ENCODE measurements around the gene FAM234A. TPM values are rescaled to one million over a fixed set of nuclear protein-coding genes. Genes with fewer than 3 reads are reported as not detected.

FAM234A gene
- total RNA-seq, 1 experiment from 2014 or later = 44.0 TPM

DNA sequence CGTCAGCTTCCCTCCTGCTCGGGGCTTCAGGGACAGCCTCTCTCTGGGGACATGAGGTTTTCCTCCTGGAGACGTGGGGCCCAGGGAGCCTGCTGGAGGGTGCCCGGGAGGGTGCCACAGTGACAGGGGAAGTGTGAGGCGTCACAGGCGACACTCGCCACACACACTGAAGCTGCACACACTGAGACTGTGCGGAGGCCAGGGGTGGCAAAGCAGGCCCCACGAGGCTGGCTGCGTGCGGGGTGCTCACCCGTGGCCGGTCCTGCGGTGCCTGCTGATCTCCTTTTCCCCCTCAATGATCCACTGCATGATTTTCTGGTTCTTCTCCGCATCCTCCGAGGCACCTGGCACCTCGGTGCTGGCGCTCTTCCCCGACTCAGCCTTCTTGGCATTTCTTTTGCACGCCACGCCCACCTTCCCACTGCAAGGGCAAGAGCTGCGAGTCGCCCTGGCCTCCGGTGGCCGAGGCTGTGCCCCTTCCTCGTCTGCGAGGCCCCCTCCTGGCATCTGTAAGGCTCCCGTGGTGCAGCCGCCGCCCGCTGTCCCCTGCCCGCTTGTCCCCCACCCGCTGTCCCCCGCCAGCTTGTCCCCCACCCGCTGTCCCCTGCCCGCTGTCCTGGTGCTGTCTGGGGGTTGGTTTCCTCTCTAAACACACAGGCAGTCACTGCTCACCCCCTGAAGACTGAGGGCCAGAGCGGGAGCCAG, 62.3 kb downstream of the FAM234A start:
- DNase-seq (ENCODE audit: low spot score) = no peak

DNA sequence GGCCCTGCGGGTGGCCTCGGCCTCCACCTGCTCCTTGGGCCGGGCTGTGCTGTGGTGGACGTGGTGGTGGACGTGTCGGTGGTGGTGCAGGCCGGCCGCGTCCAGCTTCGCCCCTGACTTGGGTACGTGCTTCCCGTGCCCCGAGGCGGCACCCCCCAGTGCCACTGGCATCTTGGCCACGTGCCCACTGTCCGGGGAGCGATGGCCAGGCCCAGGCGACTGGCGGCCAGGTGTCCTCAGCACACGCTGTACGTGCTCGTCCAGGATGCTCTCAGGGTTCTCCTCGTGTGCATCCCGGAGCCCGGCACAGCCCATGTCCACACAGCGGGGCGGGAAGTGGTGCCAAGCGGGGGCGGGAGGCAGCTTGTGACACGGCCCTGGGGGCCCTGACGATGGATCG, 63.2 kb downstream of the FAM234A start:
- no peak for DNase-seq (ENCODE audit: low spot score)

DNA sequence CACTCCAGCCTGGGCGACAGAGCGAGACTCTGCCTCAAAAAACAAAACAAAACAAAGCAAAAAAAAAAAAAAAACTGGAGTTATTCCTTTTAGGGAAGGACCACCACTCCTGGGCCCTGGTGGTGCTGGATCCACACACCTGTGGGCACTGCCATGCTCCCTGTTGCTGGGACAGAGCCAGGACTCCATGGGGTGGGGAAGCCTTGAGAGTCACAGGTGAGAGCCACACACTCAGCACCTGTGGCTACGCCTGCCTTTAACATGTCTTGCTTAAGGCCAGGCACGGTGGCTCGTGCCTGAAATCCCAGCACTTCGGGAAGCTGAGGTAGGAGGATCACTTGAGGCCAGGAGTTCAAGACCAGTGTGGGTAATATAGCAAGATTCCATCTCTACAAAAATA, 66.6 kb downstream of the FAM234A start:
- DNase-seq (ENCODE audit: low spot score) = no peak

DNA sequence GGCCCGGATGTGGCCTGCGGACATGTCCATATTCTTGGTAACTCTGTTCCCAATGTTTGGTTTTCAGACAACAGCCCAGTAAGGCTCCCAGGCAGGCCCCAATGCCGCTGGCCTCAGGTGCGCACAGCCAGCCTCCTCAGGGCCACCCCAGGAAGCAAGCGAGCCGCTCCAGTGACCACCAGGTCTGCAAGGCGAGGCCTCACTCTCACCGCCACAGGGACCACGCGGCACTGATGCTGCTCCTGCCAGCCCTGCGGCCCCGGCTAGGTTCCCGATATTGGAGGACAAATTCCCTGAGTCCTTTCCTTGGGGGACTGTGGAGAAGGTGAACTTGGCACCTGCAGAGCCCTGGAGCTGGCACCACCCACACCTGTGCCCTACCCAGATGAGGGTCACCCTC, 67.3 kb downstream of the FAM234A start:
- no peak for DNase-seq (ENCODE audit: low spot score)

DNA sequence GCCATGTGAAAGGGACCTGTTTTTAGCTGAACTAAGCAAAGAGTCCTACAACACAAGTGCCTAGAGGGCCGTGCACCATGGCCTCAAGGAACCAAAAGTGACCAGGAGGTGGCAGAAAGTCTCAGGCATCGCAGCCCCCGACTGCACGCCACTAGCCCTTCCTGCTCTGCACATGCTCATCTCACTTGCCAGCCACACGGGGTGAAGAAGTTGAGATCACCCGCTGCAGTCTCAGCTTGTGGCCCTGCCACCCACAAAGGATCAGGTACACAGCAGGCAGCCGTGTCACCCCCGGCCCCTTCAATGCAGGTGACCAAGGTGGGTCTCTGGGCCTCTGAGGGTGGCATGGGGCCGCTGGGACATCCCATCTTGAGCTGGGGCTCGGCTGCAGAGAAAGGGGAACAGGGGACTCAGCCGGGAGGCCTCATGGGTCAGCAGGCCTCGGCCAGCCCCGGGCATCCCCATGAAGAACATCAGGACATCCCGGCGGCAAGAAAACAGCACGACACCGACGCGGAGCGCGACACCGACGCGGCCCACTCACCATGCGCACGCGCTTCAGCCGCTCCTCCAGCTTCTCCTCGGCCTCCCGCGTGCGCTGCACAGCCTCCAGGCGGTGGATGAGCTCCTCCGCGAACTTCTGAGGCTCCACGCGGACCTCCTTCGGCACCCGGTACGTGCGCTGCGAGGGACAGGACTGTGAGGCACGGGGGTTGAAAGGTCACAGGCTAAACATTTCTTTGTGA, 69.3 kb downstream of the FAM234A start:
- peak; percentile 48 for DNase-seq (ENCODE audit: low spot score)

DNA sequence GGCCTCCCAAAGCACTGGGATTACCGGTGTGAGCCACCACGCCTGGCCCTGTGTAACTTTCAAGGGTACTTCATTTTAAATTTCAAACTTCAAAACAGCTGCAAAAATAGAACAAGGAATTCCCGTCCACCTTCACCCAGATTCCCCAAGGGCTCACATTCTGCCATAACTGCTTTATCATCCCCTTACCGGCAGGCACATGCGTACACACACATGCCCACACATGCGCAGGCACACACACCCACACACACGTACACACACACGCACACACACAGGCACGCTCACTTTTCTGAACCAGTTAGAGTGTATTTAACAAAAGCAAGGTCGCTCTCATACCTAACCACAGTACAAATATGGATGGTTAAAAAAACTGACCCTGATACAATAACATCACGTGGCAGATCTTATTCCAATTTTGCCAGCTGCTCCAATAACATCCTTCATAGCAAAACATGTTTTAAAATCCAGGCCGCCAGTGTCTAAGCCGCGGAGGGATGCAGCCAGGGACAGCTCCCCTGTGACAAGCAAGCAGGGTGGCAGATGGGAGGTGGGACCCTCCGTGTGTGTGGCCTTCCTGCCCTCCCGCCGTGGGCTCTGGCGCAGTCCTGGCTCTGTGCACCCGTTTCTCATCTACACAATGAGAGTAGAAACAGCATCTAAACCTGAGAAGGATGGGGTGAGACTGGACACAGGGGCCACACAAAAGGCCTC, 71.5 kb downstream of the FAM234A start:
- no peak for DNase-seq (ENCODE audit: low spot score)

DNA sequence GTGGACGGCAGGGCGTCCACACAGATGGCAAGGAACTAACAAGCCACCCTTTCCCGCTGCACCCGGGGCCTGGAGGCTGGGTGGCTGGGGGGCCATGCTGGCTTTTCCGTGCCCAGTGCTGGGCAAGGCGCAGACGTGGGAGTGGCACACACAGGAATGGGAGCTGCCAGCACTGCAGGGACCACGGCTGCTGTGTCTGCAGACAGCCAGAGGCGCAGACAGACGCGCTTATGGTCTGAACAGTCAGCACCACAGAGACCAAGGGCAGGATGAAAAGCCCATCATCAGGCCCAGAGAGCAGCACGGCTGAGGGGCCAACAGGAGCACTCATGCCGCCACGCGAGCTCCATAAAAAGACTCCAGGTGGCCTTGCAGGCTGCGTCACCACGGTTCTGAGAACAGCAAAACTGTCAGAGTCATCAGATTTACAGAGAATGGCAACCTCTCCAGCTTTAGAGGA, 72.3 kb downstream of the FAM234A start:
- no peak for DNase-seq (ENCODE audit: low spot score)

DNA sequence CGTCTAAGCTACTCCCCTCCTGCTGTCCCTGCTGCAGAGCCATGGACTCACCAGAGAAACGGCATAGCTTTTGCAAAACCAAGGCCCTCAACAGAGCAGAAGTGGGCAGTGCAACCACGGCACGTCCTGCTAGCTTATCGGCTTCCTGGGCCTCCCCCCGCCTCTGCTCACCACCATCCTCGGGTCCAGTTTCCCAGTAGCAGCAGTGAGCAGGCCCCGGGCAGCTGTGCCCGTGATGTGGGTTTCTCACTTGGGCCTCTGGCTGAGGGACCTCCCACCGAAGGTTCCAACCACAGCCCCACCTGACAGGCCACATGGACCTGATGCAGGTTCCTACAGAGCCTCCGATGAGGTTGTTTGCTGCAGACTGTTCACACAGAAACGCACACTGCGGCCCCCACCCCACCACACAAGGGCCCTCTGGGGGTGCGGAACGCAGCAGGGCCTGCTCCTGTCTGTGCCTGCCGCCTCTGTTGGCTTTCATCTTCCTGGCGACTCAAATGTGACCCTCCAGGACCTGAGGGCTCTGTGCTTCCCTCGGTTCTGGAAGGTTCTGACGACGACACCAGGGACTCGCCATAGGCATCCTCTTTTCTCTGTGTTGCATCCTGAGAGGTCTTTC, 73.2 kb downstream of the FAM234A start:
- no peak for DNase-seq (ENCODE audit: low spot score)

DNA sequence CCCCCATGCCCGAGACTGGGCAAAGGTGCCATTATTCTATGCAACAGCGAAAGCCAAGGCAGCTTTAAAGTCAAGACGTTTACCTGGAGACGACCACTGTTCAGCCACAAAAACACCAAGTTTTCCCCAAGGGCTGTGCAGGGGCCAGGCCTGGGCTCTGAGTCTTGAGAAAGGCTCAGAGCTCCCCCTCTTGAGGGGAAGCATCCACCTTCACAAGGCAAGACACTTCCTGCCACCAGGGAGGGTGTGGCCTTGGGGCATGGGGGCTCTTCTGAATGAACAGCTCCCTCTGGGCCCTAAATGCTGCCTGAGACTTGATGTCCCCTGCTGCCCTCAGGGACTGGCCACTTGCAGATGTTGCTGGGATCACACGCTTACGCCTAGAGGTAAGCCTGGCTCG, 74.9 kb downstream of the FAM234A start:
- DNase-seq (ENCODE audit: low spot score) = no peak

DNA sequence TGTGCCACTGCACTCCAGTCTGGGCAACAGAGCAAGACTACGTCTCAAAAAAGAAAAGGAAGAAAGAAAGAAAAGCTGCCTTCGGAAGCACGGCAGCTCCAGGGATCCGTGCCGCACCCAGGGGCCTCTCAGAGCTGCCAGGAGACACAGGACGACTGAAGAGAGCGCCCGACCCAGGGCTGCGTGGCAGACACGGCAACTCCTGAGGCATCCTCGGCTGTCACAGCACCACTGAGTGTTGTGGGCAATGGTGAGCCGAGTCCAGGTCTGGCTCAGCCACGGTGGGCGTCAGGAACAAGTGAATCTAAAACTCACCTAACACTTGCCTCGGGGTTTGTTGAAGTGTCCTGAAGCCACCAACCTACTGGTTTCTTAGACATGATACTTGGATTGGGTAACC, 77.1 kb downstream of the FAM234A start:
- no peak for DNase-seq (ENCODE audit: low spot score)

DNA sequence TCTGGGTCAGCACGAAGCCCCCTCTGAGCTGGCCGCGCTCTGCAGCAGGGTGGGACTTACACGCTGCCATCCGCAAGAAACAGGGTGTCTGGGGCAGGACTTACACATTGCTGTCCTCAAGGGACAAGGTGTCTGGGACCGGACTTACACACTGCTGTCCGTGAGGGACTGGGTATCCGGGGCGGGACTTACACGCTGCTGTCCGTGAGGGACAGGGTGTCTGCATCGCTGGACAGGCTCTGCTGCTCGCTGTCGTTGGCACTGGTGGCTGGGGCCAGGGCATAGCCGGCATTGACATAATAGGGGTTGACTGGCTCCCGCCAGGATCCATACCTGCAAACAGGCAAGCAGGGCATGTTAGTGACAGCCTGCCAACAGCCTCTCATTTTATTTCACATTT, 79.7 kb downstream of the FAM234A start:
- DNase-seq (ENCODE audit: low spot score) = no peak

DNA sequence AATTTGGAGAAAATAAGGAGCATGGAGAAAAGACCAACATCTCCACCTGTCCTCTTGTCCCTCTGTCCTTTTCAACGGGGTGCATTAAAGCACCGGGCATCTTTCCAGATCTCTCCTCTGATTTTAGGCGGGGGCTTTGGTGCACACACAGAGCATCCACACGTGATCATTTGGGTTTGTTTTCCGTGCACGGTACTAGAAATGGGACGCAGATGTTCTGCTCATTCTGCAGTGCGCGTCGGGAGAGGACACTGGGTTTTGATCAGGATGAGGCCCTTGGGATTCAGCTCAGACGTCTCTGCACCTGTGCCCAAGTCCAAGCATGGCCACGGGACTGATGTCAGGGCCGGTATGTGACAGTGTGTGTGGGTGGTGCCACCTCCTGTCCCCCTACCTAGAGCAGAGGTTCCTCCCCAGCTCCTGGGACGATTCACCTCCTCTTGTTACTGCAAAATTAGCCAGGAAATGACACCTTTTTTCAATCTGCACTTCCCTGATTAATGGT, 80.2 kb downstream of the FAM234A start:
- no peak for DNase-seq (ENCODE audit: low spot score)

Other genes starting within 250 kb of the FAM234A start
- 19.8 and 26.8 TPM in 2 replicates for gene POLR3K, start 181.2 kb upstream of the FAM234A start, total RNA-seq (2014; rRNA removed; shearing (Covaris generic))
- gene SNRNP25, start 181.0 kb upstream of the FAM234A start, total RNA-seq (2014; rRNA removed; shearing (Covaris generic)) = 64.8 and 67.5 TPM in 2 replicates
- 265 and 291 TPM in 2 replicates for gene RHBDF1, start 162.2 kb upstream of the FAM234A start, total RNA-seq (2014; rRNA removed; shearing (Covaris generic))
- 332 and 334 TPM in 2 replicates for gene MPG, start 156.6 kb upstream of the FAM234A start, total RNA-seq (2014; rRNA removed; shearing (Covaris generic))
- gene NPRL3, start 96.1 kb upstream of the FAM234A start, total RNA-seq (2014; rRNA removed; shearing (Covaris generic)) = 15.3 and 19.4 TPM in 2 replicates
- not detected in 2 replicates for gene HBZ, start 82.2 kb upstream of the FAM234A start, total RNA-seq (2014; rRNA removed; shearing (Covaris generic))
- not detected in 2 replicates for gene HBM, start 68.8 kb upstream of the FAM234A start, total RNA-seq (2014; rRNA removed; shearing (Covaris generic))
- not detected in 2 replicates for gene HBA2, start 61.9 kb upstream of the FAM234A start, total RNA-seq (2014; rRNA removed; shearing (Covaris generic))
- gene HBA1, start 58.1 kb upstream of the FAM234A start, total RNA-seq (2014; rRNA removed; shearing (Covaris generic)) = not detected in 2 replicates
- gene HBQ1, start 54.4 kb upstream of the FAM234A start, total RNA-seq (2014; rRNA removed; shearing (Covaris generic)) = not detected in 2 replicates
- gene LUC7L, start 5.4 kb upstream of the FAM234A start, total RNA-seq (2014; rRNA removed; shearing (Covaris generic)) = 46.2 and 48.6 TPM in 2 replicates
- 0.41 and 0.55 TPM in 2 replicates for gene RGS11, start 41.1 kb downstream of the FAM234A start, total RNA-seq (2014; rRNA removed; shearing (Covaris generic))
- 33.1 and 52.0 TPM in 2 replicates for gene ARHGDIG, start 45.8 kb downstream of the FAM234A start, total RNA-seq (2014; rRNA removed; shearing (Covaris generic))
- gene PDIA2, start 48.3 kb downstream of the FAM234A start, total RNA-seq (2014; rRNA removed; shearing (Covaris generic)) = 3.0 and 6.3 TPM in 2 replicates
- gene AXIN1, start 117.9 kb downstream of the FAM234A start, total RNA-seq (2014; rRNA removed; shearing (Covaris generic)) = 77.0 and 88.4 TPM in 2 replicates
- 223 and 226 TPM in 2 replicates for gene MRPL28, start 135.7 kb downstream of the FAM234A start, total RNA-seq (2014; rRNA removed; shearing (Covaris generic))
- gene PGAP6, start 147.2 kb downstream of the FAM234A start, total RNA-seq (2014; rRNA removed; shearing (Covaris generic)) = 150 and 161 TPM in 2 replicates
- 25.3 and 29.0 TPM in 2 replicates for gene NME4, start 162.4 kb downstream of the FAM234A start, total RNA-seq (2014; rRNA removed; shearing (Covaris generic))
- gene DECR2, start 167.1 kb downstream of the FAM234A start, total RNA-seq (2014; rRNA removed; shearing (Covaris generic)) = 25.2 and 29.1 TPM in 2 replicates
- 5.2 and 9.5 TPM in 2 replicates for gene RAB11FIP3, start 190.8 kb downstream of the FAM234A start, total RNA-seq (2014; rRNA removed; shearing (Covaris generic))

Data from HT-29 (cell line).